Thymus (tissue), 11 donors: Measurements from ENCODE around the gene NEDD1. TPM values are rescaled to one million over a fixed set of nuclear protein-coding genes. Genes with fewer than 3 reads are reported as not detected.
A peak's percentile ranks its signal among the peaks of the same experiment; 100 is the strongest.

Experiments used
- DNase-seq, 9 donors: peaks; one replicate each; pipeline ENCODE4 v3.0.0-alpha.2; 2013; ENCODE audit warnings: low spot score in 9 of 9, low read depth in 6 of 9, missing footprints in 1 of 9
- H3K27ac ChIP-seq, 2 donors: one replicate each; pipeline ENCODE4 v1.5.1; 2013; ENCODE audit warnings: control low read depth in 1 of 2, low read depth in 1 of 2, low read length in 1 of 2, mild to moderate bottlenecking in 1 of 2, moderate library complexity in 1 of 2
- H3K27me3 ChIP-seq, 2 donors: one replicate each; pipeline ENCODE4 v1.5.1; 2013; ENCODE audit warnings: low read length in 1 of 2; ENCODE audit not compliant: control insufficient read depth in 2 of 2, insufficient read depth in 1 of 2
- H3K36me3 ChIP-seq, 2 donors: one replicate each; pipeline ENCODE4 v1.5.1; 2013; ENCODE audit warnings: low read length in 1 of 2, mild to moderate bottlenecking in 1 of 2, moderate library complexity in 1 of 2; ENCODE audit not compliant: control insufficient read depth in 2 of 2, insufficient read depth in 2 of 2
- H3K4me1 ChIP-seq, 2 donors: one replicate each; pipeline ENCODE4 v1.5.1; 2013; ENCODE audit warnings: low read length in 2 of 2; ENCODE audit not compliant: control insufficient read depth in 2 of 2, insufficient read depth in 2 of 2
- H3K4me3 ChIP-seq, 2 donors: one replicate each; pipeline ENCODE4 v1.5.1; 2013; ENCODE audit warnings: low read length in 2 of 2, control low read depth in 1 of 2, mild to moderate bottlenecking in 1 of 2
- H3K9me3 ChIP-seq, 2 donors: one replicate each; pipeline ENCODE4 v1.5.1; 2013; ENCODE audit warnings: low read length in 1 of 2, mild to moderate bottlenecking in 1 of 2; ENCODE audit not compliant: control insufficient read depth in 2 of 2, insufficient read depth in 1 of 2
- whole genome bisulfite sequencing: extraction: QIAGEN DNeasy Blood & Tissue Kit; methylation state at CpG from one replicate; pipeline ENCODE4 v1.1.7; 2013; 5-methylcytosine and 5-hydroxymethylcytosine counted together
- polyA plus RNA-seq: library from polyadenylated mRNA; stranded (reverse); fragments of 200-250 nt; gene quantifications from one replicate; pipeline ENCODE4 v1.2.3, GENCODE V29; 2013
- total RNA-seq: library from RNA; stranded (reverse); fragments of 120-200 nt; gene quantifications from one replicate; pipeline ENCODE4 v1.2.4, GENCODE V29; 2013
- donor health status: healthy.

NEDD1 gene
- total and polyA plus RNA-seq, 2 donors = 14.0 to 41.4 TPM

DNA sequence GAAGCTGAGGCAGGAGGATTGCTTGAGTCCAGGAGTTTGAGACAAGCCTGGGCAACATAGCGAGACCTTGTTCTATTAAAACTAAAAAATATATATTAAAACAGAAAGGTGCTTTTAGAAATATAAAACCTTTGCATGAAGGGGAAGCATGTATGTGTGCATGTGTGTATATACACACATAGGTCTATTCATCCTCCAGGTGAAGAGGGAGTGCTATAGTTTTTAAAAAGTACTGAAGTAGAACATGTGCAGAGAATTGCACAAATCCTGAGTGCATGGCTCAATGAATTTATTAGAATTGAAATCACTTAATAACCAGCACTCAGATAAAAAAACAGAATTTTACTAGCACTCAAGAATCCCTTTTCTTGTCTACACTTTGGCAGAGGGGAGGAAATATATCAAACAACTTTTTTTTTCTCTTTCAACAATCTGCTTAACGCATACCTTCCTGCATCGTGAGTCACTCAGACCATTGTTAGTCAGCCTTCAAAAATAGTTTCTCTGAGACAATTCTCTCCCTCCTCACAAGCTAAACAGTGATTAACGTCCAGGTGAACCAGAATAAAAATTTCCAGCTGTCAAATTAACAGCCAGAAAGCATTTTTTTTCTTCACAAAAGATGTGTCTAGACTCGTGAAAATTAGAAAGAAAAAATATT, 17.7 kb upstream of the NEDD1 start:
- 33% methylated on average over 5 of the region's 5 CpGs for WGBS
- DNase-seq = no peak
- Histone ChIP-seq H3K27ac (no peak overlapping the region), H3K4me1 (peaks cover 0 to 3% of the 10 kb centered on the region in 2 donors), H3K27me3 (no peaks in the 10 kb centered on the region), H3K36me3 (no peaks in the 10 kb centered on the region), H3K4me3 (no peak overlapping the region), H3K9me3 (no peaks in the 10 kb centered on the region)

- H3K36me3 ChIP-seq = no peaks in the 10 kb centered on the region
- H3K9me3 ChIP-seq = no peaks in the 10 kb centered on the region
- no peak overlapping the region for H3K4me3 ChIP-seq
- no peak for DNase-seq
- peaks cover 0 to 3% of the 10 kb centered on the region in 2 donors for H3K4me1 ChIP-seq
- 96% methylated on average over 2 of the region's 2 CpGs for WGBS
- H3K27me3 ChIP-seq = no peaks in the 10 kb centered on the region
- no peak overlapping the region for H3K27ac ChIP-seq
Observed at GRCh38 chr12:96890331-96890730, 16.7 kb upstream of the NEDD1 start.

GRCh38 chr12:96892104-96892503, 15.0 kb upstream of the NEDD1 start:
- WGBS = 87% methylated on average over 3 of the region's 3 CpGs
- H3K27ac ChIP-seq = no peak overlapping the region
- no peaks in the 10 kb centered on the region for H3K9me3 ChIP-seq
- no peak overlapping the region for H3K4me3 ChIP-seq
- H3K4me1 ChIP-seq = peaks cover 0 to 3% of the 10 kb centered on the region in 2 donors
- DNase-seq = no peak
- H3K36me3 ChIP-seq = no peaks in the 10 kb centered on the region
- no peaks in the 10 kb centered on the region for H3K27me3 ChIP-seq

GRCh38 chr12:96897421-96897820, 9.6 kb upstream of the NEDD1 start:
- H3K9me3 ChIP-seq = no peaks in the 10 kb centered on the region
- no peaks in the 10 kb centered on the region for H3K27me3 ChIP-seq
- H3K4me3 ChIP-seq = no peak overlapping the region
- H3K4me1 ChIP-seq = no peaks in the 10 kb centered on the region
- H3K36me3 ChIP-seq = no peaks in the 10 kb centered on the region
- WGBS = 91% methylated on average over 3 of the region's 3 CpGs
- no peak overlapping the region for H3K27ac ChIP-seq
- DNase-seq = no peak

- Histone ChIP-seq H3K27me3 (no peaks in the 10 kb centered on the region), H3K36me3 (no peaks in the 10 kb centered on the region), H3K4me3 (no peak overlapping the region)
Observed at GRCh38 chr12:96901175-96901574, 5.9 kb upstream of the NEDD1 start.

DNA sequence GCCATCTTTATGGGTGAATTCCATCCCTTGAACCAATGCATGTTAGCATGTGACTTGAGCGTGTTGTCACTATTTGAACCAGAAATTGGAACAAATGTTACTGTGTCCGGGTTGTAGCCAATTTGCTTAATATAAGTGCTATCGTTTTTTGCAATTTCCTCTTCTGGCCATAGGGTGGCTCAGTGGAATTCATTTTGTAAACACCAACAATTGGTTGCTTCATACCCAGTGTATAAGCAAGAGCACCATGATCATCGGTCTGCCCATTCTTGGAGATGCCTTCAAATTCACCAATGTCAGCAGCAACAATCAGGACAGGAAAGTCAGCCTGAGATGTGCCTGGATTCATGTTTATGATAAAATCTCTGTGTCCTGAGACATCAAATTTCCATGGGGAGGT, 5.0 kb upstream of the NEDD1 start:
- H3K27ac ChIP-seq = no peak overlapping the region
- DNase-seq = no peak
- H3K9me3 ChIP-seq = no peaks in the 10 kb centered on the region
- WGBS = 91% methylated on average over 4 of the region's 4 CpGs
- peaks cover 4 to 5% of the 10 kb centered on the region in 2 donors for H3K4me1 ChIP-seq
- H3K36me3 ChIP-seq = no peaks in the 10 kb centered on the region
- no peaks in the 10 kb centered on the region for H3K27me3 ChIP-seq
- H3K4me3 ChIP-seq = no peak overlapping the region

More at GRCh38 chr12:96901175-96901574, 5.9 kb upstream of the NEDD1 start:
- Histone ChIP-seq H3K9me3 (no peaks in the 10 kb centered on the region), H3K4me1 (peaks cover 0 to 2% of the 10 kb centered on the region in 2 donors), H3K27ac (no peak overlapping the region)
- no peak for DNase-seq

DNA sequence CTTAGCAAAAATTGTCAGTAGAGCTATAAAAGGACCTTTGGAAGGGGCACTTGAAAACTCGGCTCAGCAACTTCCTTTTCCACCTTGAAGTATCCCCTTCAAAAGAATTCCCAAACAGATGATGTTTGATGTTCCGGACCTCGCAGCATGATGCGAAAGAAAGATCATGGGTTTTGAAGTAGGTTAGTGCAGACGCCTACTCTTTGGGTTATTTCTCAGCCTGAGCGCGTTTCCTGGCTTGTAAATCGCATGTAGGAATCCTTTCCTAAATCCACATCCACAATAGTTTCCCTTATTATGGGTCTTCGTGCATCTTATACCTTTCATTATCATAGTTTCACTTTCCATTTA, 584 bp upstream of the NEDD1 start:
- Histone ChIP-seq H3K4me1 (peaks cover 9 to 11% of the 10 kb centered on the region in 2 donors), H3K27ac (peak overlapping the region; percentile 61 to 89)
- WGBS = 40% methylated on average over 9 of the region's 9 CpGs

GRCh38 chr12:96907671-96908422, 790 bp downstream of the NEDD1 start:
- peak overlapping the region; percentile 82 to 95 for H3K27ac ChIP-seq
- peaks cover 9 to 11% of the 10 kb centered on the region in 2 donors for H3K4me1 ChIP-seq

More for the DNA sequence above, 584 bp upstream of the NEDD1 start:
- Histone ChIP-seq H3K27me3 (no peaks in the 10 kb centered on the region), H3K4me3 (peak overlapping the region; percentile 77 to 86), H3K36me3 (no peaks in the 10 kb centered on the region), H3K9me3 (no peaks in the 10 kb centered on the region)
- no peak for DNase-seq

GRCh38 chr12:96908423-96908675, 1.3 kb downstream of the NEDD1 start:
- peaks cover 10 to 11% of the 10 kb centered on the region in 2 donors for H3K4me1 ChIP-seq
- peak overlapping the region; percentile 43 to 82 for H3K27ac ChIP-seq
- H3K36me3 ChIP-seq = peaks cover 0 to 3% of the 10 kb centered on the region in 2 donors
- H3K9me3 ChIP-seq = no peaks in the 10 kb centered on the region
- H3K27me3 ChIP-seq = no peaks in the 10 kb centered on the region
- no peak for DNase-seq
- H3K4me3 ChIP-seq = peak overlapping the region; percentile 77 to 86
- 86% methylated on average over 3 of the region's 3 CpGs for WGBS

More at GRCh38 chr12:96907671-96908422, 790 bp downstream of the NEDD1 start:
- Histone ChIP-seq H3K36me3 (no peaks in the 10 kb centered on the region), H3K27me3 (no peaks in the 10 kb centered on the region), H3K9me3 (no peaks in the 10 kb centered on the region), H3K4me3 (peak overlapping the region; percentile 77 to 86)
- DNase-seq = peak in 8 of 9 donors; percentile 11 to 64 (median 32)
- WGBS = 8% methylated on average over 23 of the region's 23 CpGs
